Measurements from ENCODE around the gene UPF2. TPM values are rescaled to one million over a fixed set of nuclear protein-coding genes. Genes with fewer than 3 reads are reported as not detected.

UPF2 gene
- total and polyA plus RNA-seq, 4 donors = 7.4 to 36.4 (median 13.3) TPM

- no peaks in the 10 kb centered on the region for H3K36me3 ChIP-seq (ENCODE audit: control insufficient read depth in 4 of 4, insufficient read depth in 4 of 4, low read length in 4 of 4)
- H3K27me3 ChIP-seq (ENCODE audit: control insufficient read depth in 3 of 3, insufficient read depth in 3 of 3, low read length in 2 of 3) = no peaks in the 10 kb centered on the region
- DNase-seq = no peak
- peaks cover 0 to 2% (median 0%) of the 10 kb centered on the region in 4 donors for H3K9me3 ChIP-seq (ENCODE audit: control insufficient read depth in 4 of 4, insufficient read depth in 3 of 4, low read length in 3 of 4)
- 85 to 95% methylated on average over 5 of the region's 5 CpGs for WGBS, 2 donors
- peaks cover 0 to 8% (median 2%) of the 10 kb centered on the region in 5 donors for H3K4me1 ChIP-seq (ENCODE audit: control insufficient read depth in 5 of 5, insufficient read depth in 5 of 5, low read length in 5 of 5)
- H3K4me3 ChIP-seq = no peak overlapping the region
- TF ChIP-seq CTCF (IDR thresholded peaks at IDR 0.05; ENCODE audit: control extremely low read depth, extremely low read depth) = no peak
- H3K9ac ChIP-seq (ENCODE audit: insufficient read depth in 1 of 2, low read length in 2 of 2) = no peak overlapping the region
- ATAC-seq (ENCODE audit: insufficient read depth, low FRiP score) = no peak
- H3K27ac ChIP-seq (ENCODE audit: low read depth in 1 of 2, low read length in 1 of 2) = no peak overlapping the region
These were observed 3.0 kb upstream of the UPF2 start for GRCh38 chr10:12045596-12045995.

GRCh38 chr10:12042409-12042796, 206 bp downstream of the UPF2 start:
- 1% methylated on average over 31 of the region's 31 CpGs for WGBS, 2 donors
- TF ChIP-seq CTCF (IDR thresholded peaks at IDR 0.05; ENCODE audit: control extremely low read depth, extremely low read depth) = no peak
- peaks cover 0 to 2% (median 0%) of the 10 kb centered on the region in 4 donors for H3K9me3 ChIP-seq (ENCODE audit: control insufficient read depth in 4 of 4, insufficient read depth in 3 of 4, low read length in 3 of 4)
- H3K27ac ChIP-seq (ENCODE audit: low read depth in 1 of 2, low read length in 1 of 2) = peak overlapping the region; percentile 86 to 94
- H3K36me3 ChIP-seq (ENCODE audit: control insufficient read depth in 4 of 4, insufficient read depth in 4 of 4, low read length in 4 of 4) = no peaks in the 10 kb centered on the region
- no peaks in the 10 kb centered on the region for H3K27me3 ChIP-seq (ENCODE audit: control insufficient read depth in 3 of 3, insufficient read depth in 3 of 3, low read length in 2 of 3)
- H3K4me1 ChIP-seq (ENCODE audit: control insufficient read depth in 5 of 5, insufficient read depth in 5 of 5, low read length in 5 of 5) = peaks cover 0 to 12% (median 2%) of the 10 kb centered on the region in 5 donors
- H3K4me3 ChIP-seq = peak overlapping the region; percentile 65
- peak overlapping the region; percentile 65 to 70 for H3K9ac ChIP-seq (ENCODE audit: insufficient read depth in 1 of 2, low read length in 2 of 2)
- DNase-seq (peak in 2 of 3 donors; percentile 48 to 57), ATAC-seq (ENCODE audit: insufficient read depth, low FRiP score) (peak; percentile 9)

GRCh38 chr10:12041766-12042408, 722 bp downstream of the UPF2 start:
- Histone ChIP-seq H3K27ac (ENCODE audit: low read depth in 1 of 2, low read length in 1 of 2) (peak overlapping the region; percentile 86 to 94), H3K9me3 (ENCODE audit: control insufficient read depth in 4 of 4, insufficient read depth in 3 of 4, low read length in 3 of 4) (peaks cover 0 to 2% (median 0%) of the 10 kb centered on the region in 4 donors), H3K9ac (ENCODE audit: insufficient read depth in 1 of 2, low read length in 2 of 2) (peak overlapping the region; percentile 65 to 70), H3K36me3 (ENCODE audit: control insufficient read depth in 4 of 4, insufficient read depth in 4 of 4, low read length in 4 of 4) (no peaks in the 10 kb centered on the region), H3K27me3 (ENCODE audit: control insufficient read depth in 3 of 3, insufficient read depth in 3 of 3, low read length in 2 of 3) (no peaks in the 10 kb centered on the region), H3K4me3 (peak overlapping the region; percentile 65), H3K4me1 (ENCODE audit: control insufficient read depth in 5 of 5, insufficient read depth in 5 of 5, low read length in 5 of 5) (peaks cover 0 to 12% (median 2%) of the 10 kb centered on the region in 5 donors)
- 1% methylated on average over 25 to 26 of the region's 26 CpGs for WGBS, 2 donors
- ATAC-seq (ENCODE audit: insufficient read depth, low FRiP score) (no peak), DNase-seq (peak in 2 of 3 donors; percentile 14 to 27)
- TF ChIP-seq CTCF (IDR thresholded peaks at IDR 0.05; ENCODE audit: control extremely low read depth, extremely low read depth) = no peak

All from lung (tissue), 12 donors.